ENCODE measurements around the gene ZNF581.

Gene ZNF581

DNA sequence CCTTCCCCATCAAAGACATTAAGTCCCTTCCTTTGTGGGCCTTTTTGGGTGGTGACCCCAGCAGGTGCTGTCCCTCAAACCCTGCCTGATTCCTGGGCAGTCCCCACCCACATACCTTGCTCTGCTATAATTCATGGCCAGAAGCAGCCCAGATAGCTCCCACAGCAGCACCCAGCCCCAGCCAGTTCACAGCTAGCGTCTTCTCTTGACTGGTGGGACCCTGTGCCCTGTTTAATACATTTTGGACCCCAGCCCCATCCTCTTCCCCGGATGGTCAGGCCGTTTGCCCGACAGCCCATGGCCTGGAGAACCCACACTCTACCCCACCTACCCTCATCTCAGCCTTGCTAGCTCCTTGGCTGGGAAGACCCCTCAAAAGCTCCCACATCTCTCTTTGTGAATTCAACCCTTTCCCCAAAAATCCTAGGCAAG lies 6.7 kb downstream of the ZNF581 start:
- TF ChIP-seq, protein P1, sequence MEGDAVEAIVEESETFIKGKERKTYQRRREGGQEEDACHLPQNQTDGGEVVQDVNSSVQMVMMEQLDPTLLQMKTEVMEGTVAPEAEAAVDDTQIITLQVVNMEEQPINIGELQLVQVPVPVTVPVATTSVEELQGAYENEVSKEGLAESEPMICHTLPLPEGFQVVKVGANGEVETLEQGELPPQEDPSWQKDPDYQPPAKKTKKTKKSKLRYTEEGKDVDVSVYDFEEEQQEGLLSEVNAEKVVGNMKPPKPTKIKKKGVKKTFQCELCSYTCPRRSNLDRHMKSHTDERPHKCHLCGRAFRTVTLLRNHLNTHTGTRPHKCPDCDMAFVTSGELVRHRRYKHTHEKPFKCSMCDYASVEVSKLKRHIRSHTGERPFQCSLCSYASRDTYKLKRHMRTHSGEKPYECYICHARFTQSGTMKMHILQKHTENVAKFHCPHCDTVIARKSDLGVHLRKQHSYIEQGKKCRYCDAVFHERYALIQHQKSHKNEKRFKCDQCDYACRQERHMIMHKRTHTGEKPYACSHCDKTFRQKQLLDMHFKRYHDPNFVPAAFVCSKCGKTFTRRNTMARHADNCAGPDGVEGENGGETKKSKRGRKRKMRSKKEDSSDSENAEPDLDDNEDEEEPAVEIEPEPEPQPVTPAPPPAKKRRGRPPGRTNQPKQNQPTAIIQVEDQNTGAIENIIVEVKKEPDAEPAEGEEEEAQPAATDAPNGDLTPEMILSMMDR (IDR thresholded peaks at IDR 0.05) = no peak
- DNase-seq (ENCODE audit: low spot score) = no peak
- no peak overlapping the region for H3K27ac ChIP-seq
- no peak overlapping the region for H3K4me3 ChIP-seq

DNA sequence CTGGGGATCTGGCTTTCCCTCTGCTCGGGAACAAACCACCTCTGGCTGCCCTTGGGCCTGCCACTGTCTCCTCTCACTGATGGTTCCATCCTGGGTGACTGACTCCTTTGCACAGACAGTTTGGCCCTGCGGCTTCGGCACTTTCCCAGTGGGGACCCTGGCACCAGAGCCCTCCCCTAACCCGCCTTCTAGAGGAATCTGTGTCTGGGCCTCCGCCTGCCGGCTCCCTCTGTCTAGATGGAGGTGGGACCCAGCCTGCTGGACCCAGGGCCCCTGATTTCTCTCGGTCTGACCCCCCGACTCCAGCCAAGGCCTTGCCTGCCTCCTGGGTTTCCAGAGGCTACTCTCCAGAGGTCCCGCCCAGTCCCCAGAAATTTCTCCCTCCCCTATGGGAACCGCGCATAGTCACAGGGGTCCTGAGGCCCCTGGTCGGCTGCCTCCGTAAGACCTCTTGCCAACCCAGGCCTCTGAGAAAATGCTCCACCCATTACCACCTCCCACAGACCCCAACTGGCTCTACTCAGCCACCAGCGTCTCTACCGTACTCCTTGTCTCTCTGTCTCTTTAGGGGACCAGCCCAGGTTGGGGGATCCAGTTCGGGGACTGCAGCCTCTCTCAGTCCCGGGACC lies 7.3 kb downstream of the ZNF581 start:
- no peak overlapping the region for H3K4me3 ChIP-seq
- no peak for DNase-seq (ENCODE audit: low spot score)
- TF ChIP-seq, protein P1 (IDR thresholded peaks at IDR 0.05) = no peak
- no peak overlapping the region for H3K27ac ChIP-seq

GRCh38 chr19:55651236-55651635 lies 7.8 kb downstream of the ZNF581 start:
- no peak overlapping the region for H3K27ac ChIP-seq

GRCh38 chr19:55652311-55653128 lies 9.1 kb downstream of the ZNF581 start:
- H3K4me3 ChIP-seq = no peak overlapping the region
- H3K27ac ChIP-seq = peak overlapping the region in 1 of 2 donors; percentile 98
- DNase-seq (ENCODE audit: low spot score) = peak; percentile 72
- TF ChIP-seq, protein P1 (IDR thresholded peaks at IDR 0.05) = no peak

More at GRCh38 chr19:55651236-55651635, 7.8 kb downstream of the ZNF581 start:
- no peak overlapping the region for H3K4me3 ChIP-seq
- DNase-seq (ENCODE audit: low spot score) = no peak
- TF ChIP-seq, protein P1 (IDR thresholded peaks at IDR 0.05) = no peak

DNA sequence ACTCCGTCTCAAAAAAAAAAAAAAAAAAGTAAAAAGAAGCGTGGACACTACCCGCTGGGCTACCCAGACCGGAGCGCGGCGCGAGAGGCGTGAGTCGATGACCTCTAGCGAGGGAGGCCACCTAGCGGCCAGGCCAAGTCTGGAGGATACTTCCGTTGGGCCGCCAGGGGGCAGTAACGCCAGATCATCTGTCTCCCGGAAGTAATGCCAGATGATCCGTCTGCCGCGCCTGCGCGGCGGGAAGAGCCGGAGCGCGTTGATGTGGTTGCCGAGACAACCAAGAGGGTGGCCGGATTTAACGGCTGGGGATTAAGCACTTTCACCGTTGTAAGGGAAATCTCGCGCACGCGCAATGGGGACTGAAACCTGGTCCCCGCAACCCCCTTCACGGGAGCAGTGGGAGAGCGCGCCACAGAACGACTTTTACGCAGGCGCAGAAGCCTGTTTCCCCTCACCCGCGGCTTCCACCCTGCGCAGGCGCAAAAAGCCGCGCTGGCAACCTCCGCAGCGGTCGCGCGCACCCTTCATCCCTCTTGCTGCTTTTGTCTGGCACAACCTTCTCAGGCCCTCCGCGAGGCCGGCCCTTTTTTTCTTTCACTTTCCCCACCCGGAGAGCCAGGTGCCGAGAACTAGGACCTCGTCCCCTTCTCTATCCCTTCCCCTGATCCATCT lies 10.3 kb downstream of the ZNF581 start:
- TF ChIP-seq, protein P1 (IDR thresholded peaks at IDR 0.05) = peak; percentile 89
- H3K4me3 ChIP-seq = peak overlapping the region; percentile 95
- DNase-seq (ENCODE audit: low spot score) = peak; percentile 99
- peak overlapping the region; percentile 94 to 98 for H3K27ac ChIP-seq

DNA sequence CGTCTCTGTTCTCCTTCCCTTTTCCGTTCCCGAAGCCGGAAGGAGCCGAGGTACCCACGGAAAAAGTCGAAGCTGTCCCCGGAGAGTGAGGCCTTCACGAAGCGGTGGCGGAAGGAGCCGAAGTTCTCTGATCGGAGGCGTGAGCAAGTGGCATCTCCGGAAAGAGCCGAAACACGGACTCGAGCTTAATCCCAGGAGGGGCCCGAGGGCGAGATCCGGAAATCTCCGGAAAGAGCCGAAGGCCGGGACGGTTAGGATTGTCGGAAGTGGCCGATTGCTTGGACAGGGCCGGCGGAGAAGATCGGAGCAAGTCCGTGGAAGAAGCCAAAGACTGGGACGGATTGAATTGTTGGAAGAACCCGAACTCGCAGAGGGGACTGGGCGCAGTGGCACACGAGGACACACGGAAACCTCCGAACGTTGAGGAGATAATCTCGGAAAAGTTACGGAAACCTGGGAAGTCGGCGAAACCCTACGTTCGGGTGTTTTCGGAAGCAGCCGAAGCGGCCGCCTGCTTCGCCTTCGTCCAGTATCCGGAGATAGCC lies 10.9 kb downstream of the ZNF581 start:
- TF ChIP-seq, protein P1 (IDR thresholded peaks at IDR 0.05) = no peak
- peak; percentile 99 for DNase-seq (ENCODE audit: low spot score)
- H3K4me3 ChIP-seq = peak overlapping the region; percentile 95
- H3K27ac ChIP-seq = peak overlapping the region; percentile 94 to 98

All from coronary artery (tissue), 2 donors.